ENCODE measurements around the gene SYMPK. TPM values are rescaled to one million over a fixed set of nuclear protein-coding genes. Genes with fewer than 3 reads are reported as not detected.

The SYMPK gene
- total RNA-seq, 1 donor: 37.1 TPM

DNA sequence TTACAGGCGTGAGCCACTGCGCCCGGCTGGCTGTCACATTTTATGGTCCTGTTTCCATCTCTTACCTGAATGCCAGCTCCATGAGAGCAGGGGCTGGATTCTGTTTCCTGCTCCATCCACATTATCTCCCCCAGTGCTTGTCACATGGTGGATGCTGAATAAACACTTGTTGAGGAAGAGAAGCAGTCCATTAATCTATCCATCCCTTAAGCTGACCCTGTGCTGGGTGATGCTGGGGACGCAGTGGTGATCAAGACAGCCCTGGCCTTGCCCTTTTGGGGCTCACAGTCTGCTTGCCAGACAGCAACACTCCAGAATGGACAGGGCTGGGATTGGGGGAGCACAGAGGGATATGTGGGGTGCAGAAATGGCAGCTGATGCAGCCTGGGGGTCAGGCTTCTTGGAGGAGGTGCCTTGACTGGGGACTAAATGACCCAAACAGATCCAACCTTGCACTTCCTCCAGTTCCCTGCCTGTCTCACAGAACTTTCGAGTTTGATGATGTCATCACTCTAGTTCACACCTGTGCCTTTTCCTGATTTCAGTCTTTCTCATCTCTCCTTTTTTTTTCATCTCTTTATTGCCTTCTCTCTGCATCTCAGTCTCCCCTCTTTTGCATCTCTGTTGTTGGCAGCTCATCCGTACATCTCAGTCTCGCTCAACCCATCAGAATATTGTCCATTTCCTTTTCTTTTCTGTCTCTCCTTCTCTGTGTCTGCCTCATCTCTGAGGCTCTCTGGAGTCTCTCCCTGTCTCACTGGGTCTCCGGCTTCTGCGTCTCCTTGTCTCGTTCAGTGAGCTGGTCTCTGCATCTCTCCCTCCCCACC is 18.3 kb upstream of the SYMPK start:
- no peak overlapping the region for H3K4me3 ChIP-seq (ENCODE audit: low read depth, low read length)
- TF ChIP-seq CTCF (IDR thresholded peaks at IDR 0.05; ENCODE audit: insufficient read depth, low read depth, low read length): no peak
- no peak for DNase-seq (ENCODE audit: low read depth)

DNA sequence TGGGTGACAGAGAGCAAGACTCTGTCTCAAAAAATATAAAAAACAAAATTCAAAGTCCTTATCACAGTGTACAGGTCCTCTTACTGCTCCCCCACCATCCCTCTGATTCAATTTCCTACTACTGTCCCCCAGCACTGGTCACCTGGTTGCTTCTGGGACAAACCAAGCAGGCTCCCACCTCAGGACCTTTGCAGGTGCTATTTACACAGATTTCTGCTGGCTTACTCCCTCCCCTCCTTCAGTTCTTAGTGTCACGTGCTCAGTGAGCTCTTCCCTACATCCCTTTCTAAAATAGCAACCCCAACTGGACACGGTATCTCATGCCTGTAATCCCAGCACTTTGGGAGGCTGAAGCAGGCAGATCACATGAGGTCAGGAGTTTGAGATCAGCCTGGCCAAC is 17.0 kb upstream of the SYMPK start:
- DNase-seq (ENCODE audit: low read depth): no peak
- TF ChIP-seq CTCF (IDR thresholded peaks at IDR 0.05; ENCODE audit: insufficient read depth, low read depth, low read length): no peak
- H3K4me3 ChIP-seq (ENCODE audit: low read depth, low read length): no peak overlapping the region

GRCh38 chr19:45879055-45879454 is 16.1 kb upstream of the SYMPK start:
- no peak for TF ChIP-seq CTCF (IDR thresholded peaks at IDR 0.05; ENCODE audit: insufficient read depth, low read depth, low read length)
- no peak for DNase-seq (ENCODE audit: low read depth)
- no peak overlapping the region for H3K4me3 ChIP-seq (ENCODE audit: low read depth, low read length)

- H3K4me3 ChIP-seq (ENCODE audit: low read depth, low read length): no peak overlapping the region
- DNase-seq (ENCODE audit: low read depth): no peak
- no peak for TF ChIP-seq CTCF (IDR thresholded peaks at IDR 0.05; ENCODE audit: insufficient read depth, low read depth, low read length)
Observed at GRCh38 chr19:45878043-45878794, 15.3 kb upstream of the SYMPK start.

DNA sequence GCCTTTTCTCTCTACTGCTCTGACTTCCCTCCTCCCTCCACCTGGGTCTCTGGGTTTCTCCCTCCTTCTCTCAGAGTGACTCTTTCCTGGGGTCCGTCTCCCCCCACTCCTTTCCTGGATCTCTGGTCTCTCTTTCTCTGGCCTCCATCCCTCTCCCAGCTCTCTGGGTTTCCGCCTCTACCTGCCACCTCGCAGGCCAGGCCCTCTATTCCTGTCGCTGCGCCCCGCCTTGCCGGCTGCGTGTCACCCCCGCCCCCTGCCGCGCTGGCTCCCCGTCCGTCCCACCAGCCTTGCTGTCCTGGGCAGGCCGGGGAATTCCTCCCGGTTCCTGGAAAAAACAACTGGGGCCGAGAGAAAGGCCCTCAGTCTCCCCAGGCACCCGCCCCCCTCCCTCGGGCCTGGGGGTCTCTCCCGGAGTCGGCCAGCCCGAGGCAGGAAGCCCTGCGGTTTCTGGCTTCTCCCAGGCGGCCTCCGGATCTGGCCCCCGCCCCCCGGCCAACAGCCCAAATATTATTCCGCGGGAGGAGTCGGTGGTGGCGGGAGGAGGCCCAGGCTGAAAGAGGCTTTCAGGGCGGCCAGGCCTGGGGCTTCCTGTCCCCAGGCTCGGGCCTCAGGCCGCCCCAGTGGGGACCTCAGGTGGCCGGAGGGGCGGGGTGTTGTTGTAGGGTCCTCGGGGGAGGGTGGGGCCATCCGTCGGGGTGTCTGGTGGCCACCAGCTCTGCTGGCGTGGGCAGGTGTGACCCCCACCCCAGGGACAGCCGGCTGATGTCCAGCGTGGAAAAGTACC is 13.7 kb upstream of the SYMPK start:
- peak overlapping the region; percentile 15 for H3K4me3 ChIP-seq (ENCODE audit: low read depth, low read length)
- DNase-seq (ENCODE audit: low read depth): peak; percentile 27
- no peak for TF ChIP-seq CTCF (IDR thresholded peaks at IDR 0.05; ENCODE audit: insufficient read depth, low read depth, low read length)

DNA sequence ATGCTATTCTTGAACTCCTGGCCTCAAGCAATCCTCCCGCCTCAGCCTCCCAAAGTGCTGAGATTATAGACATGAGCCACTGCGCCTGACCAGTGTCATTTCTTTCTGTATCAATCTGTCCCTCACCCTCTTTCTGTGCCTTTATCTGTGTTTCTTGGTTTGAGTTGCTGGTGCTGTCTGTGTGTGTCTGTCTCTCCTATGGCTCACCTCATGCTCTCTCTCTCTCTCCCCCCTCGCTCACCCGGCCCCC is 13.1 kb upstream of the SYMPK start:
- no peak for TF ChIP-seq CTCF (IDR thresholded peaks at IDR 0.05; ENCODE audit: insufficient read depth, low read depth, low read length)
- H3K4me3 ChIP-seq (ENCODE audit: low read depth, low read length): no peak overlapping the region
- DNase-seq (ENCODE audit: low read depth): no peak
